SK-N-SH (cell line): ENCODE results near the gene MARS1. TPM values are rescaled to one million over a fixed set of nuclear protein-coding genes. Genes with fewer than 3 reads are reported as not detected.
A peak's percentile ranks its signal among the peaks of the same experiment; 100 is the strongest.

Source experiments
- CTCF ChIA-PET: fragments of 300-600, 350-600 bp; formaldehyde crosslinking; extraction: SDS; loops from one replicate; lab custom pipeline; 2021; lab: Yijun Ruan, JAX
- POLR2A ChIA-PET: fragments of 350-600 bp; sonication (Branson Sonifier 250); formaldehyde crosslinking; extraction: SDS; loops from one replicate; lab custom pipeline; 2020; ENCODE audit warnings: antibody characterized with exemption, inconsistent platforms; lab: Yijun Ruan, JAX
- DNase-seq: peaks from one replicate; pipeline ENCODE4 v3.0.0; 2012
- H2AFZ ChIP-seq: fragments of 200-600 bp; sonication (generic); 2 replicates; pipeline ENCODE4 v1.8.1; 2016; ENCODE audit warnings: antibody characterized with exemption, mild to moderate bottlenecking, low read depth
- H3F3A ChIP-seq: fragments of 200-600 bp; sonication (generic); replicated peaks from 2 replicates; pipeline ENCODE3; 2016; ENCODE audit warnings: antibody characterized with exemption, mild to moderate bottlenecking; ENCODE audit not compliant: insufficient read depth
- H3K27ac ChIP-seq, 2 experiments: fragments of 200-500 bp in 1 of 2; fragments of 200-600 bp in 1 of 2; sonication (Bioruptor generic) in 1 of 2; sonication (generic), shearing (Covaris generic) in 1 of 2; 2 replicates each; pipeline versions ENCODE4 v1.5.1 to v1.6.1; 2014 to 2016; ENCODE audit warnings: low read depth in 2 of 2, inconsistent platforms in 1 of 2, low read length in 1 of 2, mild to moderate bottlenecking in 1 of 2, mixed read lengths in 1 of 2
- H3K27me3 ChIP-seq: fragments of 200-600 bp; sonication (generic), shearing (Covaris generic); 2 replicates; pipeline ENCODE4 v1.6.1; 2016; ENCODE audit warnings: mixed run types; ENCODE audit not compliant: insufficient read depth
- H3K36me3 ChIP-seq, 2 experiments: fragments of 200-500 bp in 1 of 2; fragments of 200-600 bp in 1 of 2; sonication (Bioruptor generic) in 1 of 2; sonication (generic) in 1 of 2; replicated peaks in 1 of 2; 2 replicates each; pipeline versions ENCODE3 to v1.5.1; 2014 to 2016; ENCODE audit warnings: low read length in 1 of 2, mild to moderate bottlenecking in 1 of 2; ENCODE audit not compliant: insufficient read depth in 2 of 2, control insufficient read depth in 1 of 2
- H3K4me1 ChIP-seq, 2 experiments: fragments of 200-500 bp in 1 of 2; fragments of 200-600 bp in 1 of 2; sonication (Bioruptor generic) in 1 of 2; sonication (generic), shearing (Covaris generic) in 1 of 2; 2 replicates each; pipeline versions ENCODE4 v1.5.1 to v1.6.1; 2014 to 2016; ENCODE audit warnings: low read depth in 1 of 2, low read length in 1 of 2, mixed run types in 1 of 2; ENCODE audit not compliant: insufficient read depth in 2 of 2, control insufficient read depth in 1 of 2
- H3K4me2 ChIP-seq: fragments of 200-600 bp; sonication (generic), shearing (Covaris generic); 2 replicates; pipeline ENCODE4 v1.6.1; 2017; ENCODE audit warnings: mixed run types
- H3K4me3 ChIP-seq, 2 experiments: fragments of 200-500 bp in 1 of 2; fragments of 200-600 bp in 1 of 2; sonication (Bioruptor generic) in 1 of 2; sonication (generic), shearing (Covaris generic) in 1 of 2; 2 replicates each; pipeline versions ENCODE4 v1.5.1 to v1.8.1; 2014 to 2016; ENCODE audit warnings: low read depth in 2 of 2, inconsistent platforms in 1 of 2, low read length in 1 of 2, mild to moderate bottlenecking in 1 of 2, mixed read lengths in 1 of 2, moderate library complexity in 1 of 2
- H3K79me2 ChIP-seq: fragments of 200-600 bp; sonication (generic); 2 replicates; pipeline ENCODE4 v1.8.1; 2017; ENCODE audit warnings: mild to moderate bottlenecking; ENCODE audit not compliant: insufficient read depth
- H3K9ac ChIP-seq: fragments of 200-600 bp; sonication (generic); 2 replicates; pipeline ENCODE4 v1.6.1; 2017; ENCODE audit warnings: mixed run types
- H3K9me2 ChIP-seq: fragments of 200-600 bp; sonication (generic); 2 replicates; pipeline ENCODE4 v1.6.1; 2017; ENCODE audit warnings: mixed run types
- H3K9me3 ChIP-seq: fragments of 200-600 bp; sonication (generic); 2 replicates; pipeline ENCODE4 v1.6.1; 2017; ENCODE audit warnings: mixed run types, mild to moderate bottlenecking, moderate library complexity
- H4K20me1 ChIP-seq: fragments of 200-600 bp; sonication (generic); 2 replicates; pipeline ENCODE4 v1.6.1; 2017; ENCODE audit warnings: mild to moderate bottlenecking, mixed run types; ENCODE audit not compliant: insufficient read depth
- CHD2 ChIP-seq: fragments of 150-350 bp; IDR thresholded peaks from 2 replicates; pipeline ENCODE4 v1.6.1; 2018; ENCODE audit warnings: low read length; ENCODE audit not compliant: partially characterized antibody
- CTCF ChIP-seq: fragments of 200-600 bp; sonication (generic); IDR thresholded peaks from 2 replicates; pipeline ENCODE4 v1.6.1; 2017; ENCODE audit warnings: antibody characterized with exemption, mild to moderate bottlenecking, moderate library complexity
- EP300 ChIP-seq, 2 experiments: IDR thresholded peaks; 2 replicates each; pipeline versions ENCODE4 v1.4.0 to v1.6.1; 2012; ENCODE audit warnings: borderline replicate concordance in 1 of 2, low read depth in 1 of 2, low read length in 1 of 2
- EZH2phosphoT487 ChIP-seq: fragments of 200-600 bp; sonication (generic); IDR thresholded peaks from 2 replicates; pipeline ENCODE4 v1.6.1; 2017; ENCODE audit warnings: low read depth, mixed run types, mild to moderate bottlenecking, antibody characterized with exemption, moderate library complexity, borderline replicate concordance
- GATA2 ChIP-seq: sonication (generic); formaldehyde crosslinking; IDR thresholded peaks from 2 replicates; pipeline ENCODE4 v1.5.0; 2020; ENCODE audit warnings: mild to moderate bottlenecking, missing genetic modification reagents
- IRF3 ChIP-seq: fragments of 150-350 bp; IDR thresholded peaks from 2 replicates; pipeline ENCODE4 v1.6.1; 2016; ENCODE audit warnings: mild to moderate bottlenecking, low read depth, low read length
- MXI1 ChIP-seq: IDR thresholded peaks from 2 replicates; pipeline ENCODE4 v1.6.1; 2012; ENCODE audit warnings: mild to moderate bottlenecking, low read depth, low read length, improper control_type of control experiment
- NRF1 ChIP-seq: IDR thresholded peaks from 2 replicates; pipeline ENCODE4 v1.6.1; 2012; ENCODE audit warnings: low read depth, mild to moderate bottlenecking, low read length
- POLR2AphosphoS5 ChIP-seq: IDR thresholded peaks from 2 replicates; pipeline ENCODE4 v1.6.1; 2012; ENCODE audit warnings: low read depth, low read length
- TAF1 ChIP-seq: IDR thresholded peaks from 2 replicates; pipeline ENCODE4 v1.6.1; 2012; ENCODE audit warnings: low read depth, mild to moderate bottlenecking, low read length, moderate library complexity, borderline replicate concordance
- TEAD4 ChIP-seq: IDR thresholded peaks from 2 replicates; pipeline ENCODE4 v1.4.0; 2012; ENCODE audit warnings: mild to moderate bottlenecking, borderline replicate concordance; ENCODE audit not compliant: insufficient read depth
- USF1 ChIP-seq: IDR thresholded peaks from 2 replicates; pipeline ENCODE4 v1.4.0; 2012; ENCODE audit warnings: low read depth, borderline replicate concordance
- WGBS: methylation state at CpG from one replicate; pipeline ENCODE4 v1.1.6; 2017; ENCODE audit warnings: low lambda C conversion rate; 5-methylcytosine and 5-hydroxymethylcytosine counted together
- polyA plus RNA-seq, 3 experiments: library from polyadenylated mRNA; depleted of rRNA; stranded (reverse); fragments of >200 nt; gene quantifications; 2 replicates each; pipeline ENCODE4 v1.2.3, GENCODE V29; 2012

MARS1 gene
- polyA plus RNA-seq, 1 of the 3 experiments (the other 2 are of a cell fraction): 158 TPM

GRCh38 chr12:57529831-57530230 lies 42.0 kb downstream of the MARS1 start:
- H3F3A ChIP-seq: peaks cover 11% of the 10 kb centered on the region
- no peak overlapping the region for H3K4me3 ChIP-seq
- ChIA-PET POLR2A (interaction anchor here (0.6 to 2.6 kb wide), 2 partner anchors 10 to 75 kb away, joined by 3 to 10 read pairs; partner anchors contain the start of gene DTX3), CTCF (interaction anchor here (0.6 to 1.6 kb wide), 4 partner anchors 30 to 103 kb away, joined by 3 to 4 read pairs (median 3); partner anchors contain the start of gene B4GALNT1)
- H3K27me3 ChIP-seq: no peaks in the 10 kb centered on the region
- TF ChIP-seq CTCF (no peak), EP300 (IDR thresholded peaks at IDR 0.05; ENCODE audit: borderline replicate concordance in 1 of 2, low read depth in 1 of 2, low read length in 1 of 2) (no peak)
- 91% methylated on average over 6 of the region's 6 CpGs for WGBS
- H3K27ac ChIP-seq: no peak overlapping the region
- H3K9ac ChIP-seq: no peak overlapping the region
- no peaks in the 10 kb centered on the region for H3K9me2 ChIP-seq
- DNase-seq: no peak
- no peaks in the 10 kb centered on the region for H3K9me3 ChIP-seq
- peaks cover 52 to 91% of the 10 kb centered on the region in 2 experiments for H3K36me3 ChIP-seq
- H3K4me1 ChIP-seq: peaks cover 0 to 3% of the 10 kb centered on the region in 2 experiments; a peak in 1 of 4 replicates
- H3K4me2 ChIP-seq: no peak overlapping the region
- peaks cover 3% of the 10 kb centered on the region; the same call in 1 of the 2 replicates for H4K20me1 ChIP-seq
- no peak overlapping the region for H2AFZ ChIP-seq
- peaks cover 10% of the 10 kb centered on the region for H3K79me2 ChIP-seq

GRCh38 chr12:57530396-57531142 lies 42.7 kb downstream of the MARS1 start:
- ChIA-PET CTCF (interaction anchor here (0.6 to 2.1 kb wide), 6 partner anchors 10 to 102 kb away, joined by 3 to 5 read pairs (median 3); partner anchors contain the start of gene B4GALNT1), POLR2A (interaction anchor here (0.6 to 2.8 kb wide), 4 partner anchors 9 to 130 kb away, joined by 3 to 11 read pairs (median 6); partner anchors contain the start of genes DDIT3 and DTX3)
- no peak overlapping the region for H3K9ac ChIP-seq
- H2AFZ ChIP-seq: no peak overlapping the region
- H3K9me2 ChIP-seq: no peaks in the 10 kb centered on the region
- no peaks in the 10 kb centered on the region for H3K27me3 ChIP-seq
- peaks cover under 1% of the 10 kb centered on the region; the same call in 1 of the 2 replicates for H4K20me1 ChIP-seq
- H3K4me3 ChIP-seq: no peak overlapping the region
- H3F3A ChIP-seq: peaks cover 11% of the 10 kb centered on the region
- no peaks in the 10 kb centered on the region for H3K9me3 ChIP-seq
- 97% methylated on average over 5 of the region's 5 CpGs for WGBS
- no peak overlapping the region for H3K4me2 ChIP-seq
- H3K4me1 ChIP-seq: no peaks in the 10 kb centered on the region; a peak in 1 of 4 replicates
- H3K27ac ChIP-seq: no peak overlapping the region; a peak in 1 of 4 replicates
- H3K79me2 ChIP-seq: peaks cover 8% of the 10 kb centered on the region; the same call in 1 of the 2 replicates
- no peak for DNase-seq
- H3K36me3 ChIP-seq: peaks cover 55 to 91% of the 10 kb centered on the region in 2 experiments
- no peak for TF ChIP-seq GATA2 (CRISPR knock-in tag)
- peak; percentile 37; the same call in 1 of the 2 replicates for TF ChIP-seq POLR2AphosphoS5

GRCh38 chr12:57531836-57532235 lies 44.0 kb downstream of the MARS1 start:
- no CpG with 5 or more reads among the region's 1 CpG for WGBS
- Histone ChIP-seq H3K79me2 (0 out of 2 replicates have a peak, but pooled peaks cover under 1% of the 10 kb centered on the region), H3K27me3 (no peaks in the 10 kb centered on the region), H3K9ac (no peak overlapping the region), H4K20me1 (no peaks in the 10 kb centered on the region), H3F3A (peaks cover 15% of the 10 kb centered on the region), H3K9me2 (no peaks in the 10 kb centered on the region), H3K4me2 (no peak overlapping the region), H3K27ac (no peak overlapping the region), H2AFZ (no peak overlapping the region), H3K9me3 (no peaks in the 10 kb centered on the region), H3K36me3 (peaks cover 55 to 93% of the 10 kb centered on the region in 2 experiments), H3K4me1 (no peaks in the 10 kb centered on the region), H3K4me3 (no peak overlapping the region)
- no peak for DNase-seq
- ChIA-PET POLR2A (interaction anchor here (0.7 to 2.8 kb wide), 8 partner anchors 8 to 400 kb away, joined by 3 to 11 read pairs (median 5); partner anchors contain the start of genes DCTN2 and DDIT3), CTCF (interaction anchor here (0.6 to 2.1 kb wide), 5 partner anchors 9 to 359 kb away, joined by 3 to 5 read pairs (median 5); partner anchors contain the start of gene B4GALNT1)
- TF ChIP-seq IRF3: no peak
- no peak for TF ChIP-seq USF1
- TF ChIP-seq EZH2phosphoT487: no peak
- no peak for TF ChIP-seq TEAD4
- no peak for TF ChIP-seq TAF1
- TF ChIP-seq CHD2: no peak
- TF ChIP-seq MXI1: no peak
- TF ChIP-seq NRF1: no peak
- TF ChIP-seq POLR2AphosphoS5: no peak
